Type B pancreatic cell (in vitro differentiated cells): ENCODE measurements around the gene TUBGCP6. TPM values are rescaled to one million over a fixed set of nuclear protein-coding genes. Genes with fewer than 3 reads are reported as not detected.
A peak's percentile ranks its signal among the peaks of the same experiment; 100 is the strongest.

Experiments used
- DNase-seq: peaks from one replicate; pipeline ENCODE4 v3.0.0; 2021; ENCODE audit warnings: mixed read lengths; ENCODE audit not compliant: unreplicated experiment; ENCODE audit errors: extremely low spot score
- H3K27ac Mint-ChIP-seq: 2 replicates; pipeline ENCODE4 v1.8.0; 2021; ENCODE audit warnings: mild to moderate bottlenecking, mixed read lengths
- H3K27me3 Mint-ChIP-seq: 2 replicates; pipeline ENCODE4 v1.8.0; 2021; ENCODE audit warnings: mixed read lengths
- H3K36me3 Mint-ChIP-seq: 2 replicates; pipeline ENCODE4 v1.8.0; 2021; ENCODE audit warnings: mixed read lengths
- H3K4me1 Mint-ChIP-seq: one replicate; pipeline ENCODE4 v1.8.0; 2021; ENCODE audit warnings: mixed read lengths; ENCODE audit not compliant: unreplicated experiment
- H3K4me3 Mint-ChIP-seq: 2 replicates; pipeline ENCODE4 v1.8.0; 2021; ENCODE audit warnings: mild to moderate bottlenecking, mixed read lengths
- H3K9me3 Mint-ChIP-seq: 2 replicates; pipeline ENCODE4 v1.8.0; 2021; ENCODE audit warnings: mixed read lengths
- CTCF ChIP-seq: fragments of 200-600 bp; sonication (generic); conservative IDR thresholded peaks from 2 replicates; pipeline ENCODE4 v1.5.0; 2021; ENCODE audit warnings: antibody characterized with exemption, mild to moderate bottlenecking
- total RNA-seq: library from RNA; stranded (reverse); gene quantifications from 2 replicates; pipeline ENCODE4 v1.2.1, GENCODE V29; 2021; ENCODE audit warnings: low replicate concordance

TUBGCP6 gene
- total RNA-seq, 1 donor from 2014 or later: 51.4 TPM

GRCh38 chr22:50213263-50213662, 31.6 kb downstream of the TUBGCP6 start:
- Mint-ChIP-seq H3K4me1 (peaks cover 5% of the 10 kb centered on the region), H3K9me3 (no peaks in the 10 kb centered on the region), H3K27me3 (no peaks in the 10 kb centered on the region), H3K36me3 (peaks cover 23% of the 10 kb centered on the region), H3K27ac (no peak overlapping the region), H3K4me3 (no peak overlapping the region)
- TF ChIP-seq CTCF: no peak
- DNase-seq: no peak

- Mint-ChIP-seq H3K4me3 (no peak overlapping the region), H3K27ac (no peak overlapping the region), H3K9me3 (no peaks in the 10 kb centered on the region), H3K27me3 (no peaks in the 10 kb centered on the region), H3K4me1 (peaks cover 5% of the 10 kb centered on the region), H3K36me3 (peaks cover 23% of the 10 kb centered on the region)
- no peak for TF ChIP-seq CTCF
- no peak for DNase-seq
Measured at GRCh38 chr22:50211147-50211546, 33.7 kb downstream of the TUBGCP6 start.

- no peaks in the 10 kb centered on the region for H3K27me3 Mint-ChIP-seq
- TF ChIP-seq CTCF: no peak
- H3K4me1 Mint-ChIP-seq: peaks cover 5% of the 10 kb centered on the region
- no peaks in the 10 kb centered on the region for H3K9me3 Mint-ChIP-seq
- no peak overlapping the region for H3K4me3 Mint-ChIP-seq
- no peak for DNase-seq
- peaks cover 23% of the 10 kb centered on the region for H3K36me3 Mint-ChIP-seq
- no peak overlapping the region for H3K27ac Mint-ChIP-seq
Measured at GRCh38 chr22:50210378-50211139, 34.3 kb downstream of the TUBGCP6 start.

- no peak for DNase-seq
- Mint-ChIP-seq H3K9me3 (no peaks in the 10 kb centered on the region), H3K4me1 (peaks cover 10% of the 10 kb centered on the region), H3K36me3 (peaks cover 23% of the 10 kb centered on the region), H3K4me3 (peak overlapping the region; percentile 23), H3K27ac (peak overlapping the region; percentile 12), H3K27me3 (no peaks in the 10 kb centered on the region)
- peak; percentile 91 for TF ChIP-seq CTCF
Measured at GRCh38 chr22:50209893-50210292, 34.9 kb downstream of the TUBGCP6 start.

- no peaks in the 10 kb centered on the region for H3K27me3 Mint-ChIP-seq
- no peak for DNase-seq
- peaks cover 24% of the 10 kb centered on the region for H3K36me3 Mint-ChIP-seq
- TF ChIP-seq CTCF: no peak
- no peaks in the 10 kb centered on the region for H3K9me3 Mint-ChIP-seq
- no peak overlapping the region for H3K4me3 Mint-ChIP-seq
- peaks cover 12% of the 10 kb centered on the region for H3K4me1 Mint-ChIP-seq
- H3K27ac Mint-ChIP-seq: peak overlapping the region; percentile 12
Measured at GRCh38 chr22:50208939-50209892, 35.6 kb downstream of the TUBGCP6 start.
